Activated CD8-positive, alpha-beta memory T cell treated with anti-CD3 and anti-CD28 coated beads, Interleukin-2, amount 10 ng/mL, durations not matched to agents 7 days and 5 days (primary cell): ENCODE results near the gene UGCG. TPM values are rescaled to one million over a fixed set of nuclear protein-coding genes. Genes with fewer than 3 reads are reported as not detected.

Experiments
- ATAC-seq: fragments of 150-1000 bp; cut with Tn5 transposase; one replicate; pipeline ENCODE4 v1.10.0; 2021; ENCODE audit warnings: moderate library complexity
- CTCF ChIA-PET: fragments of 350-600 bp; sonication (Branson Sonifier 250); formaldehyde crosslinking; loops from one replicate; lab custom pipeline; 2021; ENCODE audit warnings: antibody characterized with exemption; lab: Charles Lee
- DNase-seq: peaks from one replicate; pipeline ENCODE4 v3.0.0-alpha.2; 2020
- H3K27ac Mint-ChIP-seq: one replicate; pipeline ENCODE4 v1.8.0; 2021; ENCODE audit warnings: mild to moderate bottlenecking, mixed read lengths
- H3K27me3 Mint-ChIP-seq: one replicate; pipeline ENCODE4 v1.8.0; 2021; ENCODE audit warnings: mixed read lengths
- H3K36me3 Mint-ChIP-seq: one replicate; pipeline ENCODE4 v1.8.0; 2021; ENCODE audit warnings: mild to moderate bottlenecking, mixed read lengths
- H3K4me1 Mint-ChIP-seq: one replicate; pipeline ENCODE4 v1.8.0; 2021; ENCODE audit warnings: mixed read lengths
- H3K4me3 Mint-ChIP-seq: one replicate; pipeline ENCODE4 v1.8.0; 2021; ENCODE audit warnings: mild to moderate bottlenecking, moderate library complexity, mixed read lengths
- H3K9me3 Mint-ChIP-seq: one replicate; pipeline ENCODE4 v1.8.0; 2022; ENCODE audit warnings: low read depth, mixed read lengths
- total RNA-seq, 2 experiments: library from RNA; stranded (reverse); gene quantifications; one replicate each; pipeline ENCODE4 v1.2.3, GENCODE V29; 2021

UGCG gene
- total RNA-seq = 10 to 100 TPM; 14.4 to 21.6 TPM

DNA sequence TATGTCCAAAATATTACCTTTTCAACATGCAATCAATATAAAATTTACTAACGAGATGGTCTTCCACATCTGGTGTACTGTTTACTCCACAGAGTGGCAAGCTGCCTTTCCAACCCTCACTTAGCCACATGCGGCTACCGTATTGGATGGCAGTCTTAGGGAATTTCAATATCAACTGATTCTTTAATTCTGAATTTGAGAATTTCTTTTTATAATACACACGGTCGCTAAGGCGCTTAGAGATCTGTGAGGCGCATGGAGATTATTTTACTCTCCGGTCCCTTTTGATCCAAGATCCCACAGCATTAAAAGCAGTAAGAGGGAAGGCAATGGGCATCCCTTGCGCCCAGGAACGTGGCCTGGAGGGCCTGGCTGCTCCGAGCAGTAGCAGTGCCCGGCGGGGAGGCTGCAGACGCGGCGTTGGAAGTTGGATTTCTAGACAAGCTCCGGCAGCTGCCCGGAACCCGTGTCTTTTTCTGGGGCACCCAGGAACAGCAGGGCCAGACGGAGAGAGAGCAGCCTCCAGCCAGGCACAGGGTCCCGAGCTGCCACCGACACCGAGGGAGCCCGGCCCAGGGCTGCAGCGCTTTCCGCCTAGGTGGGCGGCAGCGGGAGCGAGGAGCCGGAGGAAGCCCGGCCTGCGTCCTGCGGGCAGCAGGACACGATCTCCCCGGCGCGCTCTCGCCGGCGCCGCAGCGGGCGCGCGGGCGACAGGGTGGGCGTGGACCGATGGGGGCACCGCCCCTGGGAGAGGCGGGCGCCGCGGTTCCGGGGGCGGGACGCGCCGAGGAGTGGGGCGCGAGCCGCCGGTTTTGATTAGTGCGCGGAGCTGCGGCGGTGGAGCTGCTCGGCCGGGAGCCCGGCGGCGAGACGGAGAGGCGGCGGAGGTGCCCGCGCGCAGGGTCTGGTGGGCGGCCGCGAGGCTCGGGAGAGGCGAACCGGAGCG lies at the start of gene UGCG:
Gene UGCG, plus strand, starts transcription at position 819 of the 946 bp plus-strand sequence. CDS start 402 bp downstream, outside the sequence.
- DNase-seq = peak; percentile 87
- ATAC-seq = peak; percentile 92
- H3K4me3 Mint-ChIP-seq = peak within 1 kb of the TSS; percentile 82
- H3K4me1 Mint-ChIP-seq = peaks cover 6% of the 10 kb centered on the region
- H3K27me3 Mint-ChIP-seq = no peaks in the 10 kb centered on the region
- H3K36me3 Mint-ChIP-seq = no peaks in the 10 kb centered on the region
- peak within 1 kb of the TSS; percentile 83 for H3K27ac Mint-ChIP-seq
- no peaks in the 10 kb centered on the region for H3K9me3 Mint-ChIP-seq
- CTCF ChIA-PET = interaction anchor here (0.7 to 3.0 kb wide), 4 partner anchors 20 to 419 kb away, joined by 3 to 15 read pairs (median 8); no protein-coding TSS in a partner anchor

DNA sequence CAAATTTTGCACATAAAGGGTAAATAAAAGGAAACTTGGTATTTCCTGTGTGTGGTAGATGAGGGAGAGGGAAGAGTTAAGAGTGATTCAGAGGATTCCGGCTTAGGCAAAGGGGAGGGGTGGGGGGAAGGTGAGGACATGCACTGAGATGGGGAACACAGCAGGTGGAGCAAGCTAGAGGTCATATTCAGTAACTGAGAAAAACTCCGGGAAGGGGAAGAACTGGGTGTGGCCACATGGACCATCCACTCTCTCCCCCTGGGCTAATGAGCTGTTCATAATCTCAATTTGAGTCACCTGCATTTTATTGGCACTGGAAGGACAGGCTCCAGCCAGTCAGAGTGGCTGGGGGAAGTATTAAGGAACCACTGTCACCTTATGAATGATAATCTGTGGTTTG lies 45.1 kb upstream of the UGCG start:
- ATAC-seq (no peak), DNase-seq (no peak)
- no peaks in the 10 kb centered on the region for H3K9me3 Mint-ChIP-seq
- H3K36me3 Mint-ChIP-seq = no peaks in the 10 kb centered on the region
- H3K27me3 Mint-ChIP-seq = peaks cover 2% of the 10 kb centered on the region
- CTCF ChIA-PET = no interaction called here
- H3K27ac Mint-ChIP-seq = no peak overlapping the region
- no peaks in the 10 kb centered on the region for H3K4me1 Mint-ChIP-seq
- no peak overlapping the region for H3K4me3 Mint-ChIP-seq

DNA sequence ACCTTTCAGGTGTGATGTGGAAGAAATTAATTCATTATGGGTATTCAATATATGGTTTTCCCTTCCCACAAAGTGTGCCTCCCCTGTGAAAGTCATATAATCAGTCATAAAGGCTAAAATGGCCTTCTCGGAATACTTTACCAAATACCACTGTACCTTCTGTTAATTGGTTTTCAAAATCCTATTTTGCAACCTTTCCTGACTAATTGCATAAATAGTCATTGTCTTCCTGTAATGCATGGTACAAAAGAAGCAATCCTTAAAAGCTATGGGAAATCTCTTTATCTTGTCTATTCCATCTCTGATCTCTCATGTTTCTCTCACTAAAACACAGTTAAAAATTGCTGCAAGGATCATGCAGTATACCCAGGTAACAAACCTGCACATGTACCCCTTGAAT lies 44.3 kb upstream of the UGCG start:
- CTCF ChIA-PET = no interaction called here
- Mint-ChIP-seq H3K9me3 (no peaks in the 10 kb centered on the region), H3K27ac (no peak overlapping the region), H3K36me3 (no peaks in the 10 kb centered on the region), H3K4me1 (no peaks in the 10 kb centered on the region), H3K4me3 (no peak overlapping the region), H3K27me3 (peaks cover 2% of the 10 kb centered on the region)
- DNase-seq = no peak
- ATAC-seq = no peak

DNA sequence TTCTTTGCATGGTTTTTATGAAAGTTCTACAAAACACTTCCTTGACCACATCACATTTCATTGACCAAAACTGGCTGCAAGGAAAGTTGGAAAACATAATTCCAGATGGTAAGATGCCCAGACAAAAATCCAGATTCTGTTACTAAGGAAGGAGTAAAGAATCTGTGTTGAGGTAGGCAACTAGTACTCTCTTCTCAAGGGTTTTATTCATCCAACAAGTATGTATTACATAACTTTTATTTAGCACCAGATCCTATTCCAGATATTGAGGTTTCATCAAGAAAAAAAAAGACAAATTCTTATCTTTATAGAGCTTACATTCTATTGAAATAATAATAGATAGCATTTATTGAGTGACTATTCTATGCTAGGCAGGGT lies 43.2 kb upstream of the UGCG start:
- Mint-ChIP-seq H3K9me3 (peaks cover 2% of the 10 kb centered on the region), H3K4me3 (no peak overlapping the region), H3K27ac (no peak overlapping the region), H3K4me1 (no peaks in the 10 kb centered on the region), H3K27me3 (peaks cover 3% of the 10 kb centered on the region), H3K36me3 (peaks cover 1% of the 10 kb centered on the region)
- ATAC-seq = no peak
- DNase-seq = no peak
- CTCF ChIA-PET = interaction anchor here (0.6 kb wide), 1 partner anchor 1079 kb away, joined by 3 read pairs; no protein-coding TSS in a partner anchor

DNA sequence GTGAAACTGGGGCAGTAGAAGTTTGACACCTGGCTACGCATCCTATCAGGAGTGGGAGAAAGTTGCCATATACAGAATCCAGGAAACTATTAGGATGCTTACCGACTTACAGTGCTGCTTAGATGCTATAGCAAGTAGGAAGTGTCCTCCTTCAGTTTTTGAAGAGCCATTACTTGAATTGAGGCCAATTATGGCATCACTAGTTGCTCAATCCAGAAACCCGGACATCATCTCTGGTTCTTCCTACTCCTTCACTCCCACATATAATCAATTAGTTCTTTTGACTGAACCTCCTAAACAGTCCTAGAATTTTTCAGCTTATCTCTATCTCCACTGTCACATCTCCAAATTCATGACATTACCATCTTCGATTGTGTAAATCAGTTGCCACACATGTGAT lies 41.8 kb upstream of the UGCG start:
- CTCF ChIA-PET = no interaction called here
- H3K27ac Mint-ChIP-seq = no peak overlapping the region
- ATAC-seq = no peak
- H3K27me3 Mint-ChIP-seq = peaks cover 4% of the 10 kb centered on the region
- H3K4me1 Mint-ChIP-seq = no peaks in the 10 kb centered on the region
- peaks cover 1% of the 10 kb centered on the region for H3K36me3 Mint-ChIP-seq
- peaks cover 2% of the 10 kb centered on the region for H3K9me3 Mint-ChIP-seq
- DNase-seq = no peak
- no peak overlapping the region for H3K4me3 Mint-ChIP-seq

DNA sequence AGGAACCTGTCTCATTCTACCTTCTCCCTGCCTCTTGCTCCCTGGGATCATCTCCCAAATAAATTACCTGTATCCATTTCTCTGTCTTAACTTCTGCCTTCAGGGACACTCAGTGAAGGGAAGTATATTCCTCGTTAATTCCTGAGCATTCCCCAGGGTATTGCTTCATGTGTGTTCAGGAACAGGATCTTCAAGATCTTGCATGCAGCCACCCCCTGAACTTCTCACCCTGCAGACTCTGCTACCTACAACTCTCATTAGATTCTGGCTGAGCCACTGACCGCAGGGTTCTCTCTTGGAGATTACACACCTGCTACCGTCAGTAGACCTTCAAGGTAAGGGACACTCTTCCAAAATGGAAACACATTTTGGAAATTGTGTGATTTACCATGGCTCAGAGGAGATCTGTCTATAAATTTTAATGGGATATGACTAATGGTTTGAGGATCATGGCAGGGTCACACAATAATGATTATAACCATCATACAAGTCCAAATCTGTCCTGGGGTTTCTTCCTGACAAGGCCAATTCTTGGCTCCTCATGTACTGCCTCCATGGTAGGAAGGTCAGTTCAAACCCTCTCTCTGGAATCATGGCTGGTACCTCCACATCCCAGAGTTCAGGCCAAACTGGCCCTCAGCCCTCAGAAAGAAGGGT lies 38.9 kb upstream of the UGCG start:
- no peak overlapping the region for H3K27ac Mint-ChIP-seq
- no peaks in the 10 kb centered on the region for H3K4me1 Mint-ChIP-seq
- no peak overlapping the region for H3K4me3 Mint-ChIP-seq
- peaks cover 2% of the 10 kb centered on the region for H3K9me3 Mint-ChIP-seq
- peaks cover 3% of the 10 kb centered on the region for H3K36me3 Mint-ChIP-seq
- CTCF ChIA-PET = no interaction called here
- no peak for ATAC-seq
- H3K27me3 Mint-ChIP-seq = peaks cover 15% of the 10 kb centered on the region
- no peak for DNase-seq

DNA sequence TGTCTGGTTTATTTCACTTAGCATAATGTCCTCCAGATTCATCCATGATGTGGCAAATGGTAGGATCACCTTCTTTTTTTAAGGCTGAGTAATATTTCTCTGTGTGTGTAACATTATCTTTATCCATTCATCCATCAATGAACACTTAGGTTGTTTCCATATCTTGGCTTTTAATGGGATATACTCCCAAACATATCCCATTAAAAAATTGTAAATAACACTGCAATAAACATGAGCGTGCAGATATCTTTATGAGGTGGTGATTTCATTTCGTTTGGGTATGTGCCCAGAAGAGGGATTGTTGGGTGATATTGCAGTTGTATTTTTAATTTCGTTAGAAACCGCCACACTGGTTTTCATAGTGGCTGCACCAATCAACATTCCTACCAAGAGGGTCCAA lies 36.2 kb upstream of the UGCG start:
- Mint-ChIP-seq H3K4me3 (no peak overlapping the region), H3K36me3 (peaks cover 3% of the 10 kb centered on the region), H3K27me3 (peaks cover 20% of the 10 kb centered on the region), H3K27ac (no peak overlapping the region), H3K4me1 (no peaks in the 10 kb centered on the region), H3K9me3 (peaks cover 2% of the 10 kb centered on the region)
- DNase-seq (no peak), ATAC-seq (no peak)
- CTCF ChIA-PET = no interaction called here

DNA sequence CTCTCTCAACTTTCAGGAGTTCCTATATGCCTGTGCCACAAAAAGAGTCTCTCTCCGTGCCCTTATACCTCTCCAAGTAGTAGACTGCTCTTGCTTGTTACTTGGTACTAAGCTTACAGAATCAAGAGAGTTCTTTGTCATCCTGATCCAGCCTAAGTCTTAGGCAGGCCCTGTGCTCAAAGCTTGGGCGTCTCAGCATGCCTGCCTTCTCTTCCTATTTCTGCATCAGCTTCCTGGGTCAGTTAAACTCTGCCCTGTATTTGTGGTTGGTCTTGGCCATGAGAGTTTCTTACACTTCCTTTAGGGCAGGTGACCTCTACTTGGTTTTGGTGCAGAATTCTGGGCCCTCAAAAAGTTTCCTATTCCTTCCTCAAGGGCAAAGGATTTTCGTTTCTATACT lies 33.0 kb upstream of the UGCG start:
- DNase-seq = no peak
- H3K27ac Mint-ChIP-seq = no peak overlapping the region
- ATAC-seq = no peak
- no peak overlapping the region for H3K4me3 Mint-ChIP-seq
- peaks cover 22% of the 10 kb centered on the region for H3K27me3 Mint-ChIP-seq
- H3K36me3 Mint-ChIP-seq = peaks cover 4% of the 10 kb centered on the region
- peaks cover 4% of the 10 kb centered on the region for H3K4me1 Mint-ChIP-seq
- CTCF ChIA-PET = no interaction called here
- H3K9me3 Mint-ChIP-seq = peaks cover 3% of the 10 kb centered on the region

DNA sequence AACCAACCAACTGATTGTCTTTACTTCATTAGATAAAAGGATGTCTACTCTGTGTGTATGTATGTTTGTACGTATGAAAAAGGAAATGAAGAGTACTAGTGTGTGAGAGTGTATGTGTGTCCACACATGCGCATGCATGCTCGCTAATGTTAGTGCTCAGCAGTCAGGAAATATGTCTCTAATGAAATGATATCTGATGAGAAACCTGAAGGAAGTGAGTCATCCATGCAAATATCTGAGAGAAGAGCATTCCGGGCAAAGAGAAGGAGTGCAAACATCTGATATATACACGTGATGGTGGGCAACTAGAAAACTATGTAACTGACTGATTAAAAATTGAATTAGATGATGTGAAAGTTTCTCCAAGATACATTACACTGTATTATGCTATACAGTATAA lies 29.6 kb upstream of the UGCG start:
- H3K36me3 Mint-ChIP-seq = peaks cover 3% of the 10 kb centered on the region
- no peak for DNase-seq
- H3K27me3 Mint-ChIP-seq = peaks cover 17% of the 10 kb centered on the region
- peaks cover 3% of the 10 kb centered on the region for H3K9me3 Mint-ChIP-seq
- peaks cover 20% of the 10 kb centered on the region for H3K4me1 Mint-ChIP-seq
- CTCF ChIA-PET = no interaction called here
- no peak for ATAC-seq
- H3K4me3 Mint-ChIP-seq = no peak overlapping the region
- no peak overlapping the region for H3K27ac Mint-ChIP-seq

DNA sequence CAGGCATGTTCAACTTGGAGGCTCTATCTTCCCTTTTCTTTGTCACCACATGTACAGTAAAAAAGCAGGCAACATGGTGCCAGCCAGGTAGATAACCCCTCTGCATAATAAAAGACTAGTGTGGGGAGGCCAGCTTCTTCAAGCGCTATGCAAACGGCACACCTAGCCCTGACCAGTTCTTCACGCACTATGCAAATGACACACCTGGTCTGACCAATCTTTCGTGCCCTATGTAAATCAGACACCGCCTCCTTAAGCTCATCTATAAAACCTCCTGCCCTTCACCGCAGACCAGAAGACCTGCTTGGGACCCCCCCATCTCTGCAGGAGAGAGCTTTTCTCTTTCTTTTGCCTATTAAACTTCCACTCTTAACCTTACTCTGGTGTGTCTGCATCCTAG lies 28.1 kb upstream of the UGCG start:
- H3K27ac Mint-ChIP-seq = no peak overlapping the region
- ATAC-seq = no peak
- peaks cover 5% of the 10 kb centered on the region for H3K36me3 Mint-ChIP-seq
- no peak overlapping the region for H3K4me3 Mint-ChIP-seq
- peaks cover 29% of the 10 kb centered on the region for H3K27me3 Mint-ChIP-seq
- peaks cover 20% of the 10 kb centered on the region for H3K4me1 Mint-ChIP-seq
- peaks cover 3% of the 10 kb centered on the region for H3K9me3 Mint-ChIP-seq
- no peak for DNase-seq
- CTCF ChIA-PET = interaction anchor here (0.6 kb wide), 1 partner anchor 1142 kb away, joined by 3 read pairs; no protein-coding TSS in a partner anchor

DNA sequence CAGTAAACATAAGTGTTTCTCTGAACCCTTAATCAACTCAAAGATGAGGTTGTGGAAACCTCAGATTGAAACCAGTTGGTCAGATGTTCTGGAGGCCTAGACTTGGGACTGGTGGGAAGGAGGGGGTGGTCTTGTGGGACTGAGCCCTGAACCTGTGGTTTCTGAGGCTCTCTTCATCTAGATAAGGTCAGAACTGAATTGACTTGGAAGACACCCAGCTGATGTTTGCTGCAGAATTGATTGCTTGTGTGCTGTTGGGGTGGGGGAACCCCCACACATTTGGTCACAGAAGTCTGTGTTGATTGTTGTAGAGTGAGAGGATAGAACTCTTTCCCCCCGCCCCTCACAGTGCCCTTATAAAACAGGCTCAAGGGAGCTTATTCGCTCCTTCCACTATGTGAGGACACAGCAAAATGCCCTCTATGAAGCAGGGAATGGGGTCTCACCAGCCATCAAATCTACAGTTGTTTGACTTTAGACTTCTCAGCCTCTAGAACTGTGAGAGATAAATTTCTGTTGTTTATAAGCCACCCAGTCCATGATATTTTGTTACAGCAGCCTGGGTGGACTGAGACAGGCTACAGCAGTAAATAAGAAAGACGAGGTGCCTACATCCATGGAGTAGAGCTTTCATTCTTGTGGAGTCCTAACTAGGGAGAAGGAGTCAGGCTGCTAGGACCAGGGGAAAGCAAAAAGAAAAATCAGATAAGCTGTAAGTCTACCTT lies 25.7 kb upstream of the UGCG start:
- peaks cover 5% of the 10 kb centered on the region for H3K9me3 Mint-ChIP-seq
- CTCF ChIA-PET = interaction anchor here (1.3 kb wide), 1 partner anchor 204 kb away, joined by 3 read pairs; no protein-coding TSS in a partner anchor
- H3K27me3 Mint-ChIP-seq = peaks cover 34% of the 10 kb centered on the region
- no peak overlapping the region for H3K27ac Mint-ChIP-seq
- H3K36me3 Mint-ChIP-seq = peaks cover 10% of the 10 kb centered on the region
- peak; percentile 71 for DNase-seq
- H3K4me3 Mint-ChIP-seq = no peak overlapping the region
- peak; percentile 75 for ATAC-seq
- peaks cover 20% of the 10 kb centered on the region for H3K4me1 Mint-ChIP-seq

DNA sequence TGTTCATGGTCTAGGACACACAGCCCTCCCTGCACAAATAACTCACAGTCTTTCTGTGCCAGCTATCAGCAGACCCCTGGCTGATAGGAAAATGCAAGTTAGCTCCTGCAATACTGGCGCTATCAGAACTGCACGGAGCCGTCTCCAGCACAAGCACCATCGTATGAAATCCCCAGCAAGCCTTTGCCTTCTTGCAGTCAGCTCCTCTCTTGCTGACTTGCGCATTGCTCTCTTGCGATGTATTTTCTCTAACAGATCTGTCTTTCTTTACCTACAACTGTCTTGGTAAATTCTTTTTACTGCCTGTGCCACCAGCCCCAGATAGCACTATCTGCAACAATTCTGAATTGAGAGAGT lies 25.1 kb upstream of the UGCG start:
- no peak for ATAC-seq
- Mint-ChIP-seq H3K4me3 (no peak overlapping the region), H3K27me3 (peaks cover 39% of the 10 kb centered on the region), H3K27ac (no peak overlapping the region), H3K9me3 (peaks cover 5% of the 10 kb centered on the region), H3K36me3 (peaks cover 11% of the 10 kb centered on the region), H3K4me1 (peaks cover 20% of the 10 kb centered on the region)
- no peak for DNase-seq
- CTCF ChIA-PET = interaction anchor here (1.3 kb wide), 1 partner anchor 203 kb away, joined by 3 read pairs; no protein-coding TSS in a partner anchor

DNA sequence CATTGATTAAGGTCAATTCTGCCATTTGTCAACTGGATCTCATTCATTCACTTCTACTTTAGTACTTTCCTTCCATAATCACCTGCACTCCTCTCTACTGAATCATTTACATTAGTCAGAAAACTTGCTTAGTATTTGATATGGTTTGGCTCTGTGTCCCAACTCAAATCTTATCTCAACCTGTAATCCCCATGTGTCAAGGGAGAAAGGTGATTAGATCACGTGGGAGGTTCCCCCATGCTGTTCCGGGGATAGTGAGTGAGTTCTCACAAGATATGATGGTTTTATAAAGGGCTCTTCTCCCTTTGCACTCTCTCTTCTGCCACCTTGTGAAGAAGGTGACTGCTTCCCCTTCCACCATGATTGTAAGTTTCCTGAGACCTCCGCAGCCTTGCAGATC lies 23.7 kb upstream of the UGCG start:
- CTCF ChIA-PET = no interaction called here
- peaks cover 9% of the 10 kb centered on the region for H3K36me3 Mint-ChIP-seq
- no peak overlapping the region for H3K27ac Mint-ChIP-seq
- DNase-seq (no peak), ATAC-seq (no peak)
- H3K4me3 Mint-ChIP-seq = no peak overlapping the region
- H3K4me1 Mint-ChIP-seq = peaks cover 16% of the 10 kb centered on the region
- H3K27me3 Mint-ChIP-seq = peaks cover 43% of the 10 kb centered on the region
- H3K9me3 Mint-ChIP-seq = peaks cover 3% of the 10 kb centered on the region
